HEK293 (cell line): ENCODE results near the gene C21orf58.

Source experiments
- CTCF ChIA-PET: fragments of 350-600 bp; formaldehyde crosslinking; extraction: SDS; loops from one replicate; lab custom pipeline; 2021; ENCODE audit warnings: antibody characterized with exemption; lab: Yijun Ruan, JAX
- POLR2A ChIA-PET: fragments of 300-600 bp; formaldehyde crosslinking; extraction: SDS; loops from one replicate; lab custom pipeline; 2020; ENCODE audit warnings: antibody characterized with exemption, inconsistent platforms; lab: Yijun Ruan, JAX
- H3K27ac ChIP-seq: fragments of 200-500 bp; sonication (Bioruptor generic); 2 replicates; pipeline ENCODE4 v1.5.1; 2014; ENCODE audit warnings: low read depth, low read length, control low read depth, inconsistent platforms; ENCODE audit errors: extremely low read depth
- H3K36me3 ChIP-seq, 2 experiments: fragments of 200-500 bp in 1 of 2; sonication (Bioruptor generic) in 1 of 2; 1 replicate in 1 of 2; 2 replicates in 1 of 2; pipeline ENCODE4 v1.5.1; 2014 to 2017; ENCODE audit warnings: inconsistent platforms in 2 of 2, low read length in 2 of 2; ENCODE audit not compliant: control insufficient read depth in 2 of 2, insufficient read depth in 1 of 2
- H3K4me1 ChIP-seq: fragments of 200-500 bp; sonication (Bioruptor generic); 2 replicates; pipeline ENCODE4 v1.5.1; 2014; ENCODE audit warnings: mild to moderate bottlenecking, low read length, inconsistent platforms; ENCODE audit not compliant: control insufficient read depth, insufficient read depth
- H3K4me3 ChIP-seq: 2 replicates; pipeline ENCODE4 v1.5.1; 2011; ENCODE audit warnings: low read depth, mild to moderate bottlenecking, control low read depth, low read length, moderate library complexity
- H3K9me3 ChIP-seq: fragments of 200-500 bp; sonication (Bioruptor generic); 2 replicates; pipeline ENCODE4 v1.5.1; 2014; ENCODE audit warnings: low read depth, low read length, inconsistent platforms; ENCODE audit not compliant: control insufficient read depth, insufficient read depth
- GLIS1 ChIP-seq: fragments of 450-650 bp; formaldehyde crosslinking; IDR thresholded peaks from 2 replicates; pipeline ENCODE4 v1.5.1; 2016; ENCODE audit warnings: missing biosample characterization, missing genetic modification characterization
- HIC1 ChIP-seq: fragments of 450-650 bp; formaldehyde crosslinking; IDR thresholded peaks from 2 replicates; pipeline ENCODE4 v1.5.1; 2016; ENCODE audit warnings: missing biosample characterization, missing genetic modification characterization
- INSM2 ChIP-seq: fragments of 450-650 bp; formaldehyde crosslinking; IDR thresholded peaks from 2 replicates; pipeline ENCODE4 v1.5.1; 2016; ENCODE audit warnings: missing biosample characterization, missing genetic modification characterization
- PRDM6 ChIP-seq: fragments of 450-650 bp; formaldehyde crosslinking; IDR thresholded peaks from 2 replicates; pipeline ENCODE4 v1.5.1; 2017; ENCODE audit warnings: missing biosample characterization, missing genetic modification characterization
- SP2 ChIP-seq: fragments of 450-650 bp; formaldehyde crosslinking; IDR thresholded peaks from 2 replicates; pipeline ENCODE4 v1.5.1; 2016; ENCODE audit warnings: missing biosample characterization, missing genetic modification characterization
- SP3 ChIP-seq: fragments of 450-650 bp; formaldehyde crosslinking; IDR thresholded peaks from 2 replicates; pipeline ENCODE4 v1.5.1; 2016; ENCODE audit warnings: missing biosample characterization, missing genetic modification characterization
- SP7 ChIP-seq: fragments of 450-650 bp; formaldehyde crosslinking; IDR thresholded peaks from 2 replicates; pipeline ENCODE4 v1.5.1; 2016; ENCODE audit warnings: missing biosample characterization, missing genetic modification characterization
- WT1 ChIP-seq: fragments of 450-650 bp; formaldehyde crosslinking; IDR thresholded peaks from 2 replicates; pipeline ENCODE4 v1.5.1; 2016; ENCODE audit warnings: missing biosample characterization, missing genetic modification characterization
- ZBTB17 ChIP-seq: fragments of 450-650 bp; formaldehyde crosslinking; IDR thresholded peaks from 2 replicates; pipeline ENCODE4 v1.5.1; 2016; ENCODE audit warnings: missing biosample characterization, missing genetic modification characterization
- ZNF121 ChIP-seq: fragments of 450-650 bp; formaldehyde crosslinking; IDR thresholded peaks from 2 replicates; pipeline ENCODE4 v1.5.1; 2016; ENCODE audit warnings: missing biosample characterization, missing genetic modification characterization
- ZNF140 ChIP-seq: fragments of 450-650 bp; formaldehyde crosslinking; IDR thresholded peaks from 2 replicates; pipeline ENCODE4 v1.5.1; 2016; ENCODE audit warnings: missing biosample characterization, missing genetic modification characterization
- ZNF341 ChIP-seq: fragments of 450-650 bp; formaldehyde crosslinking; IDR thresholded peaks from 2 replicates; pipeline ENCODE4; 2016; ENCODE audit warnings: low read depth, missing biosample characterization, missing genetic modification characterization
- ZNF488 ChIP-seq: fragments of 450-650 bp; formaldehyde crosslinking; IDR thresholded peaks from 2 replicates; pipeline ENCODE4 v1.5.1; 2016; ENCODE audit warnings: missing biosample characterization, missing genetic modification characterization
- ZNF549 ChIP-seq: fragments of 450-650 bp; IDR thresholded peaks from 2 replicates; pipeline ENCODE4 v1.5.1; 2018; ENCODE audit warnings: missing biosample characterization, missing genetic modification characterization, mild to moderate bottlenecking, inconsistent platforms, moderate library complexity
- ZNF600 ChIP-seq: fragments of 450-650 bp; formaldehyde crosslinking; IDR thresholded peaks from 2 replicates; pipeline ENCODE4 v1.5.1; 2016; ENCODE audit warnings: missing biosample characterization, missing genetic modification characterization
- ZNF785 ChIP-seq: fragments of 450-650 bp; formaldehyde crosslinking; IDR thresholded peaks from 2 replicates; pipeline ENCODE4 v1.5.1; 2016; ENCODE audit warnings: missing biosample characterization, missing genetic modification characterization
- TF ChIP-seq, protein P1 (sequence below): IDR thresholded peaks from 2 replicates; pipeline ENCODE4 v1.6.1; 2011; ENCODE audit warnings: mild to moderate bottlenecking, low read depth, low read length, borderline replicate concordance

C21orf58 gene

GRCh38 chr21:46254208-46254975 lies 69.3 kb downstream of the C21orf58 start:
- no peaks in the 10 kb centered on the region for H3K9me3 ChIP-seq
- no peak overlapping the region for H3K4me3 ChIP-seq
- H3K36me3 ChIP-seq = peaks cover 66 to 95% of the 10 kb centered on the region in 2 experiments
- TF ChIP-seq ZNF488 (tag by site-specific recombination) (no peak), GLIS1 (tag by site-specific recombination) (0 out of 2 replicates have a peak, but pooled peaks have one; percentile 17)
- ChIA-PET POLR2A (interaction anchor here (1.1 to 1.4 kb wide), 2 partner anchors 11 to 111 kb away, joined by 3 read pairs; no protein-coding TSS in a partner anchor), CTCF (no interaction called here)
- H3K4me1 ChIP-seq = no peaks in the 10 kb centered on the region
- no peak overlapping the region for H3K27ac ChIP-seq

- Histone ChIP-seq H3K9me3 (no peaks in the 10 kb centered on the region), H3K4me1 (no peaks in the 10 kb centered on the region), H3K27ac (no peak overlapping the region), H3K4me3 (no peak overlapping the region), H3K36me3 (peaks cover 65 to 95% of the 10 kb centered on the region in 2 experiments)
- CTCF ChIA-PET = interaction anchor here (0.9 to 1.6 kb wide), 2 partner anchors 9 to 100 kb away, joined by 3 to 4 read pairs; no protein-coding TSS in a partner anchor
- no peak for TF ChIP-seq PRDM6 (tag by site-specific recombination)
- 0 out of 2 replicates have a peak, but pooled peaks have one; percentile 31 for TF ChIP-seq INSM2 (tag by site-specific recombination)
- no peak for TF ChIP-seq ZNF121 (tag by site-specific recombination)
- TF ChIP-seq, protein P1, sequence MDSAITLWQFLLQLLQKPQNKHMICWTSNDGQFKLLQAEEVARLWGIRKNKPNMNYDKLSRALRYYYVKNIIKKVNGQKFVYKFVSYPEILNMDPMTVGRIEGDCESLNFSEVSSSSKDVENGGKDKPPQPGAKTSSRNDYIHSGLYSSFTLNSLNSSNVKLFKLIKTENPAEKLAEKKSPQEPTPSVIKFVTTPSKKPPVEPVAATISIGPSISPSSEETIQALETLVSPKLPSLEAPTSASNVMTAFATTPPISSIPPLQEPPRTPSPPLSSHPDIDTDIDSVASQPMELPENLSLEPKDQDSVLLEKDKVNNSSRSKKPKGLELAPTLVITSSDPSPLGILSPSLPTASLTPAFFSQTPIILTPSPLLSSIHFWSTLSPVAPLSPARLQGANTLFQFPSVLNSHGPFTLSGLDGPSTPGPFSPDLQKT = no peak
- TF ChIP-seq WT1 (tag by site-specific recombination) = peak; percentile 77
- peak; percentile 78 for TF ChIP-seq SP3 (tag by site-specific recombination)
- TF ChIP-seq ZNF140 (tag by site-specific recombination) = no peak
- TF ChIP-seq HIC1 (tag by site-specific recombination) = no peak
- peak; percentile 91 for TF ChIP-seq ZNF341 (tag by site-specific recombination)
- TF ChIP-seq SP7 (tag by site-specific recombination) = peak; percentile 72
- TF ChIP-seq SP2 (tag by site-specific recombination) = peak; percentile 41; the same call in 1 of the 2 replicates
- no peak for TF ChIP-seq ZNF549 (tag by site-specific recombination)
- no peak for TF ChIP-seq ZNF600 (tag by site-specific recombination)
- TF ChIP-seq ZNF785 (tag by site-specific recombination) = no peak
- peak; percentile 19; the same call in 1 of the 2 replicates for TF ChIP-seq ZBTB17 (tag by site-specific recombination)
- POLR2A ChIA-PET = interaction anchor here (1.1 to 1.5 kb wide), 2 partner anchors 10 to 19 kb away, joined by 3 to 4 read pairs; no protein-coding TSS in a partner anchor
Measured at GRCh38 chr21:46253610-46254124, 70.0 kb downstream of the C21orf58 start.
